Measurements from ENCODE around the gene PAPPA2.
"Not testable (repeated sequence)": the region's sequence is repeated elsewhere in the genome, so short reads cannot be mapped to it uniquely, and the experiment has no call there.

PAPPA2 gene, protein sequence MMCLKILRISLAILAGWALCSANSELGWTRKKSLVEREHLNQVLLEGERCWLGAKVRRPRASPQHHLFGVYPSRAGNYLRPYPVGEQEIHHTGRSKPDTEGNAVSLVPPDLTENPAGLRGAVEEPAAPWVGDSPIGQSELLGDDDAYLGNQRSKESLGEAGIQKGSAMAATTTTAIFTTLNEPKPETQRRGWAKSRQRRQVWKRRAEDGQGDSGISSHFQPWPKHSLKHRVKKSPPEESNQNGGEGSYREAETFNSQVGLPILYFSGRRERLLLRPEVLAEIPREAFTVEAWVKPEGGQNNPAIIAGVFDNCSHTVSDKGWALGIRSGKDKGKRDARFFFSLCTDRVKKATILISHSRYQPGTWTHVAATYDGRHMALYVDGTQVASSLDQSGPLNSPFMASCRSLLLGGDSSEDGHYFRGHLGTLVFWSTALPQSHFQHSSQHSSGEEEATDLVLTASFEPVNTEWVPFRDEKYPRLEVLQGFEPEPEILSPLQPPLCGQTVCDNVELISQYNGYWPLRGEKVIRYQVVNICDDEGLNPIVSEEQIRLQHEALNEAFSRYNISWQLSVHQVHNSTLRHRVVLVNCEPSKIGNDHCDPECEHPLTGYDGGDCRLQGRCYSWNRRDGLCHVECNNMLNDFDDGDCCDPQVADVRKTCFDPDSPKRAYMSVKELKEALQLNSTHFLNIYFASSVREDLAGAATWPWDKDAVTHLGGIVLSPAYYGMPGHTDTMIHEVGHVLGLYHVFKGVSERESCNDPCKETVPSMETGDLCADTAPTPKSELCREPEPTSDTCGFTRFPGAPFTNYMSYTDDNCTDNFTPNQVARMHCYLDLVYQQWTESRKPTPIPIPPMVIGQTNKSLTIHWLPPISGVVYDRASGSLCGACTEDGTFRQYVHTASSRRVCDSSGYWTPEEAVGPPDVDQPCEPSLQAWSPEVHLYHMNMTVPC (N-terminal part only)

DNA sequence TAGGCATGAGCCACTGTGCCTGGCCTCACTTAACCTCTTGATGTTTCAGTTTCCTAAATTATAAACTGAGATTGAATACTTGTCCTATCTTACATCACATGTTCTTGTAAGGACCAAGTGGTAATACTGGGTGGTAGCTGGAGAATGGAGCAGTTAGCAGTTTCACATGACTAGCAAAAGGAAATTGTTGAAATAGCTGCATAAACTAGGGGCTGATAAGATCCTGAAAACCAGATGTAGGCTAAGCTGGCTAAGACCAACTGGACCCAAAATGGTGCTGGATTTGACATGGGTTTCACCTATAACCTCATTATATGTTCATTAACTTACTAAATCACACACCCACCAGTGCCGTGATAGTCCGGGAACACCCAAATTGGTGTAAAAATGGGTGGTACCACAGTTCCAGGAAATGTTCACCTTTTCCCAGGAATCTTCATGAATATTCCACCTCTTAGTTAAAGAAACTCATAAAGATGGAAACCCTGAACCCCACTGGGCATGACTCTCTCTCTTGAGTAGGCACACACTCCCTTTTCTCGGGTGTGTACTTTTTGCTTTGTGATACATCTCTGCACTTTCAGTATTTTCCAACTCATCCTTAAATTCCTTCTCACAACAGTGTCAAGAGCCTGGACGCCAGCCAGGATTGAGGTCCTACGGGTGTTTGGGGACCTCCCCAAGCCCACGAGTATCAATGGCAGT lies at the start of gene PAPPA2:
PAPPA2 (plus strand) TSS at position 502 of the 705 bp plus-strand sequence. CDS start 93,148 bp downstream, outside the sequence.
- TF ChIP-seq, protein P1, sequence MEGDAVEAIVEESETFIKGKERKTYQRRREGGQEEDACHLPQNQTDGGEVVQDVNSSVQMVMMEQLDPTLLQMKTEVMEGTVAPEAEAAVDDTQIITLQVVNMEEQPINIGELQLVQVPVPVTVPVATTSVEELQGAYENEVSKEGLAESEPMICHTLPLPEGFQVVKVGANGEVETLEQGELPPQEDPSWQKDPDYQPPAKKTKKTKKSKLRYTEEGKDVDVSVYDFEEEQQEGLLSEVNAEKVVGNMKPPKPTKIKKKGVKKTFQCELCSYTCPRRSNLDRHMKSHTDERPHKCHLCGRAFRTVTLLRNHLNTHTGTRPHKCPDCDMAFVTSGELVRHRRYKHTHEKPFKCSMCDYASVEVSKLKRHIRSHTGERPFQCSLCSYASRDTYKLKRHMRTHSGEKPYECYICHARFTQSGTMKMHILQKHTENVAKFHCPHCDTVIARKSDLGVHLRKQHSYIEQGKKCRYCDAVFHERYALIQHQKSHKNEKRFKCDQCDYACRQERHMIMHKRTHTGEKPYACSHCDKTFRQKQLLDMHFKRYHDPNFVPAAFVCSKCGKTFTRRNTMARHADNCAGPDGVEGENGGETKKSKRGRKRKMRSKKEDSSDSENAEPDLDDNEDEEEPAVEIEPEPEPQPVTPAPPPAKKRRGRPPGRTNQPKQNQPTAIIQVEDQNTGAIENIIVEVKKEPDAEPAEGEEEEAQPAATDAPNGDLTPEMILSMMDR (IDR thresholded peaks at IDR 0.05; ENCODE audit: low read depth, low read length, missing control alignments) = no peak
- DNase-seq (ENCODE audit: low read depth) = no peak
- H3K4me3 ChIP-seq (ENCODE audit: low read depth, low read length) = no peak within 1 kb of the TSS

DNA sequence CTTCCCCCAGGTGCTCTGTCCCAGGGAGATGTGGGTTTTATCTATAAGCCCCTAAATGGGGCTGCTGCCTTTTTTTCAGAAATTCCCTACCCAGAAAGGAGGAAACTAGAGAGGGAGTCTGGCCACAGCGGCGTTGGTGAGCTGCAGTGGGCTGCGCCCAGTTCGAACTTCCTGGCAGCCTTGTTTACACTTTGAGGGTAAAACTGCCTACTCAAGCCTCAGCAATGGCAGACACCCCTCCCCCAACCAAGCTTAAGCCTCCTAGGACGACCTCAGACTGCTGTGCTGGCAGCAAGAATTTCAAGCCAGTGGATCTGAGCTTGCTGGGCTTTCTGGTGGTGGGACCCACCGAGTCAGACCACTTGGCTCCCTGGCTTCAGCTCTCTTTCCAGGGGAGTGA lies 46.2 kb upstream of the PAPPA2 start:
- TF ChIP-seq, protein P1 (IDR thresholded peaks at IDR 0.05; ENCODE audit: low read depth, low read length, missing control alignments) = no peak
- in situ Hi-C loops (cut with HindIII; ENCODE audit: low sequenced_read_pairs) = no loop called here
- H3K4me3 ChIP-seq (ENCODE audit: low read depth, low read length) = no peak overlapping the region
- DNase-seq (ENCODE audit: low read depth) = no peak

More for the DNA sequence above, at the start of gene PAPPA2:
- in situ Hi-C loops (cut with HindIII; ENCODE audit: low sequenced_read_pairs) = no loop called here

DNA sequence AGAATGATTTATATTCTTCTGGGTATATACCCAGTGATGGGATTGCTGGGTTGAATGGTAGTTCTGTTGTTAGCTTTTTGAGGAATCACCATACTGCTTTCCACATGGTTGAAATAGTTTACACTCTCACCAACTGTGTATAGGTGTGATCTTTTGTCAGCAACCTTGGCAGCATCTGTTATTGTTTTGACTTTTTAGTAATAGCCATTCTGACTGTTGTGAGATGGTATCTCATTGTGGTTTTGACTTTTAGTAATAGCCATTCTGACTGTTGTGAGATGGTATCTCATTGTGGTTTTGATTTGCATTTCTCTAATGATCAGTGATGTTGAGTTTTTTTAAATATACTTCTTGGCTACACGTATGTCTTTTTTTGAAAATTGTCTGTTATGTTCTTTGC lies 43.4 kb upstream of the PAPPA2 start:
- in situ Hi-C loops (cut with HindIII; ENCODE audit: low sequenced_read_pairs); H3K4me3 ChIP-seq (ENCODE audit: low read depth, low read length); DNase-seq (ENCODE audit: low read depth): not testable (repeated sequence)

DNA sequence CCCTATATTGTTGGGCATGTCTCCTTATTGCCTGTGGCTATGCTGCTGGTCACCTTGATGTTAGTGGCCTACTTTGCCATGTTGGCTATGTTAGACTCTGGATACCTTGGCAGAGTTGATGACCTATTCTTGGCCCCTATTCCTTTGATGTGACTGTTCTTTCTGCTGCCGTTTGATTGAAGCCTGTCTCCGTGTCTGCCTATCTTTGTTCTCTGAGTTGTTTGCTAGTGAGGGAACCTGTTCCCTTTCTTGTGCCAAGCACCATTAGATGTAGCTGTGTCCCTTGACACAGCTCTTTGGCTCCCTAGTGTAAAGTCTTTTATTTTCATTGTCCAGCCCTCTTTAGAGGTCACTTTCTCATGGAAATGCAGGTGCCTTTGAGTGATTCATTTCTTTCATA lies 28.7 kb upstream of the PAPPA2 start:
- in situ Hi-C loops (cut with HindIII; ENCODE audit: low sequenced_read_pairs) = no loop called here
- no peak for DNase-seq (ENCODE audit: low read depth)
- TF ChIP-seq, protein P1 (IDR thresholded peaks at IDR 0.05; ENCODE audit: low read depth, low read length, missing control alignments) = no peak
- no peak overlapping the region for H3K4me3 ChIP-seq (ENCODE audit: low read depth, low read length)

DNA sequence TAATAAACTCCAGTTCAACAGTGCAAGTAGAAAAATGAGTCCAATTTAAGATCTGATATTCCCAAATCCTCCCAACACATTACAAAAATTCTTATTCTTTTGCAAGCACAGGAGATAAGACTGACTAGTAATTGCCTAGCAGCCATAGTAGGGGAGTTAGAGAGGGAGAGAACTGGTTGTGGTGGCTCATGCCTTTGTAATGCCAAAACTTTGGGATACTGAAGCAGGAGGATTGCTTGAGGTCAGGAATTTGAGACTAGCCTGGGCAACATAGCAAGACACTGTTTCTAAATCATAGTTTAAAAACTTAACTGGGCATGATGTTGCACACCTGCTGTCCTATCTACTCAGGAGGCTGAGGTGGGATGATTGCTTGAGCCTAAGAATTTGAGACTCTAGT lies 26.7 kb upstream of the PAPPA2 start:
- DNase-seq (ENCODE audit: low read depth) = no peak
- TF ChIP-seq, protein P1 (IDR thresholded peaks at IDR 0.05; ENCODE audit: low read depth, low read length, missing control alignments) = no peak
- no peak overlapping the region for H3K4me3 ChIP-seq (ENCODE audit: low read depth, low read length)
- in situ Hi-C loops (cut with HindIII; ENCODE audit: low sequenced_read_pairs) = no loop called here

DNA sequence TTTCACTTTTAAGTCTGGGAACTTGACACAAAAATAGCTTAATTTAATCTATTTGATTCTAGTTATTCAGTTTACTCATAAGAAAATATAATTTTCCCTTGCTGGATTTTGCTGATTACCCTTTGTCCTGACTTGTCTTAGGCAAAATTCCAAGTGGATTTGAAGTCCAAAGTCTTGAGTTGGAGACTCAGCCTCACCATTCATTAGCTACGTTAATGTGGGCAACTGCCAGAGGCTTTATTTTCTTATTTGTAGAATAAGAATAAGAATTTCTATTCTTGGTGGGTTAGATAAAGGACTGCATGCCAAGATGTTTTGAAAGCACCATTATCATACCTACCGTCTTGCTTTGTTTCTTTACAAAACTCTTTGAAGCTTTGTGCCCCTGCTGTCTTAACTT lies 22.8 kb upstream of the PAPPA2 start:
- in situ Hi-C loops (cut with HindIII; ENCODE audit: low sequenced_read_pairs) = no loop called here
- H3K4me3 ChIP-seq (ENCODE audit: low read depth, low read length) = no peak overlapping the region
- no peak for DNase-seq (ENCODE audit: low read depth)
- TF ChIP-seq, protein P1 (IDR thresholded peaks at IDR 0.05; ENCODE audit: low read depth, low read length, missing control alignments) = no peak
